HCT116 (cell line): ENCODE results near the gene KCNK5. TPM values are rescaled to one million over a fixed set of nuclear protein-coding genes. Genes with fewer than 3 reads are reported as not detected.

Experiments used
- ATAC-seq: fragments of 200-7000 bp; cut with Tn5 transposase; 2 replicates; pipeline ENCODE4 v1.9.1; 2020; ENCODE audit warnings: mild to moderate bottlenecking, moderate library complexity
- BruUV-seq: library from RNA; stranded (reverse); fragments of 400-500 nt; replicated peaks from 2 replicates; lab custom pipeline; 2021; lab: Mats Ljungman, UMichigan
- CTCF ChIA-PET: fragments of 300-600 bp; sonication (Branson Sonifier 250); formaldehyde crosslinking; loops from one replicate; lab custom pipeline; 2021; ENCODE audit warnings: antibody characterized with exemption; lab: Charles Lee
- POLR2A ChIA-PET: fragments of 300-600, 350-600 bp; sonication (Branson Sonifier 250); formaldehyde crosslinking; loops from one replicate; lab custom pipeline; 2021; ENCODE audit warnings: antibody characterized with exemption; lab: Charles Lee
- RAD21 ChIA-PET, 2 experiments: fragments of 300-600 bp; sonication (Branson Sonifier 250); formaldehyde crosslinking; loops; one replicate each; lab custom pipeline; 2023; ENCODE audit warnings: low total read pairs in 2 of 2; ENCODE audit not compliant: uncharacterized antibody in 2 of 2, unreplicated experiment in 2 of 2, low non-redundant PET in 1 of 2; lab: Charles Lee
- DNase-seq: peaks from one replicate; pipeline ENCODE4 v3.0.0-alpha.2; 2010; ENCODE audit warnings: low read depth, low spot score
- H2AFZ ChIP-seq: fragments of 200-600 bp; shearing (Covaris generic), sonication (generic); 2 replicates; pipeline ENCODE4 v1.6.1; 2017; ENCODE audit warnings: low read depth, mixed run types, mixed read lengths, antibody characterized with exemption, low read length; ENCODE audit not compliant: poor library complexity, severe bottlenecking
- H3K27ac ChIP-seq: 2 replicates; pipeline ENCODE4 v1.5.1; 2012; ENCODE audit warnings: low read depth, low read length
- H3K27me3 ChIP-seq: fragments of 200-600 bp; sonication (generic); 2 replicates; pipeline ENCODE4 v1.6.1; 2016; ENCODE audit warnings: mixed run types, low read length, mixed read lengths; ENCODE audit not compliant: insufficient read depth
- H3K36me3 ChIP-seq, 2 experiments: fragments of 200-500 bp in 1 of 2; fragments of 200-600 bp in 1 of 2; sonication (Bioruptor generic) in 1 of 2; sonication (generic) in 1 of 2; 2 replicates each; pipeline versions ENCODE4 v1.5.1 to v1.6.1; 2014 to 2016; ENCODE audit warnings: low read length in 2 of 2, inconsistent platforms in 1 of 2, mixed read lengths in 1 of 2, mixed run types in 1 of 2; ENCODE audit not compliant: insufficient read depth in 2 of 2, control insufficient read depth in 1 of 2
- H3K4me1 ChIP-seq, 2 experiments: fragments of 200-600 bp in 1 of 2; sonication (generic) in 1 of 2; 2 replicates each; pipeline versions ENCODE4 v1.5.1 to v1.6.1; 2012 to 2017; ENCODE audit warnings: low read length in 2 of 2, inconsistent platforms in 1 of 2, mild to moderate bottlenecking in 1 of 2, mixed read lengths in 1 of 2, mixed run types in 1 of 2, moderate library complexity in 1 of 2; ENCODE audit not compliant: insufficient read depth in 2 of 2, control insufficient read depth in 1 of 2
- H3K4me2 ChIP-seq: fragments of 200-600 bp; sonication (generic); 2 replicates; pipeline ENCODE4 v1.6.1; 2017; ENCODE audit warnings: mixed run types, low read length, mixed read lengths
- H3K4me3 ChIP-seq, 2 experiments: fragments of 200-600 bp in 1 of 2; sonication (generic) in 1 of 2; replicated peaks in 1 of 2; 2 replicates each; pipeline ENCODE4 v1.5.1; 2011 to 2016; ENCODE audit warnings: low read length in 2 of 2, control low read depth in 1 of 2, low read depth in 1 of 2, mild to moderate bottlenecking in 1 of 2, mixed read lengths in 1 of 2, mixed run types in 1 of 2
- H3K79me2 ChIP-seq: fragments of 200-600 bp; sonication (generic); 2 replicates; pipeline ENCODE4 v1.6.1; 2017; ENCODE audit warnings: mild to moderate bottlenecking, mixed run types, low read length, moderate library complexity, mixed read lengths; ENCODE audit not compliant: insufficient read depth
- H3K9ac ChIP-seq: fragments of 200-600 bp; sonication (generic); 2 replicates; pipeline ENCODE4 v1.6.1; 2016; ENCODE audit warnings: low read length, mixed read lengths
- H3K9me2 ChIP-seq: fragments of 200-600 bp; sonication (generic), shearing (Covaris generic); 2 replicates; pipeline ENCODE4 v1.6.1; 2017; ENCODE audit warnings: mixed run types, mild to moderate bottlenecking, moderate library complexity; ENCODE audit not compliant: insufficient read depth
- H3K9me3 ChIP-seq, 2 experiments: fragments of 200-500 bp in 1 of 2; fragments of 200-600 bp in 1 of 2; sonication (Bioruptor generic) in 1 of 2; sonication (generic) in 1 of 2; 2 replicates each; pipeline ENCODE4 v1.6.1; 2014 to 2017; ENCODE audit warnings: low read length in 2 of 2, mixed read lengths in 2 of 2, inconsistent platforms in 1 of 2, low read depth in 1 of 2, mild to moderate bottlenecking in 1 of 2, mixed run types in 1 of 2, moderate library complexity in 1 of 2; ENCODE audit not compliant: control insufficient read depth in 1 of 2, insufficient read depth in 1 of 2
- H4K20me1 ChIP-seq: fragments of 200-600 bp; sonication (generic), shearing (Covaris generic); 2 replicates; pipeline ENCODE4 v1.6.1; 2017; ENCODE audit warnings: mixed run types, mild to moderate bottlenecking, moderate library complexity; ENCODE audit not compliant: insufficient read depth
- CBX3 ChIP-seq: IDR thresholded peaks from 2 replicates; pipeline ENCODE4 v1.6.1; 2012; ENCODE audit warnings: low read depth
- CEBPB ChIP-seq: IDR thresholded peaks from 2 replicates; pipeline ENCODE4 v1.6.1; 2012; ENCODE audit warnings: low read depth
- ELF1 ChIP-seq: IDR thresholded peaks from 2 replicates; pipeline ENCODE4 v1.6.1; 2012; ENCODE audit warnings: low read depth, borderline replicate concordance
- JUND ChIP-seq: IDR thresholded peaks from 2 replicates; pipeline ENCODE4 v1.6.1; 2012
- MAX ChIP-seq: IDR thresholded peaks from 2 replicates; pipeline ENCODE4 v1.6.1; 2012
- POLR2A ChIP-seq: IDR thresholded peaks from 2 replicates; pipeline ENCODE4 v1.7.0; 2011; ENCODE audit warnings: borderline replicate concordance; ENCODE audit not compliant: insufficient read depth, insufficient read length; ENCODE audit errors: extremely low read depth
- RAD21 ChIP-seq: IDR thresholded peaks from 2 replicates; pipeline ENCODE4 v1.6.1; 2012; ENCODE audit warnings: low read depth, mild to moderate bottlenecking
- SP1 ChIP-seq: IDR thresholded peaks from 2 replicates; pipeline ENCODE4 v1.6.1; 2012; ENCODE audit warnings: low read depth
- ZNF274 ChIP-seq: fragments of 200-500 bp; sonication (Bioruptor generic); IDR thresholded peaks from 2 replicates; pipeline ENCODE4 v1.6.1; 2014; ENCODE audit warnings: mild to moderate bottlenecking, low read depth, low read length, inconsistent platforms
- intact Hi-C: fragments of 100-400 bp; cut with micrococcal nuclease; formaldehyde crosslinking; loops from 2 replicates; pipeline ENCODE4 v1.10.0; 2022
- total RNA-seq: library from RNA; stranded (reverse); gene quantifications from one replicate; pipeline ENCODE4 v1.2.1, GENCODE V29; 2021; ENCODE audit not compliant: unreplicated experiment

Gene KCNK5
- total RNA-seq, 1 experiment from 2014 or later: 9.5 TPM

- no peaks in the 10 kb centered on the region for H3K27me3 ChIP-seq
- no peak overlapping the region for H3K27ac ChIP-seq
- intact Hi-C loops: loop anchor here (5.0 kb wide), 1 partner anchor 49 kb away; the partner anchor contains the start of gene KCNK5
- no peak overlapping the region for H3K9ac ChIP-seq
- DNase-seq (no peak), ATAC-seq (no peak)
- H3K9me3 ChIP-seq: peaks cover 11 to 12% of the 10 kb centered on the region in 2 experiments; a peak in 3 of 4 replicates
- RAD21 ChIA-PET: no interaction called here
- POLR2A ChIA-PET: no interaction called here
- BruUV-seq: no TSS peak
- H3K9me2 ChIP-seq: no peaks in the 10 kb centered on the region
- H3K79me2 ChIP-seq: no peaks in the 10 kb centered on the region
- no peak overlapping the region for H3K4me3 ChIP-seq
- H3K4me1 ChIP-seq: peaks cover 0 to 5% of the 10 kb centered on the region in 2 experiments; a peak in 1 of 4 replicates
- no peaks in the 10 kb centered on the region for H4K20me1 ChIP-seq
- CTCF ChIA-PET: interaction anchor here (1.1 kb wide), 1 partner anchor 125 kb away, joined by 3 read pairs; no protein-coding TSS in a partner anchor
- no peak for TF ChIP-seq SP1
- TF ChIP-seq RAD21: no peak
- TF ChIP-seq ELF1: no peak
- no peak for TF ChIP-seq MAX
- TF ChIP-seq JUND: no peak
- no peak for TF ChIP-seq CBX3
- no peak for TF ChIP-seq POLR2A
- TF ChIP-seq CEBPB: no peak
- H3K4me2 ChIP-seq: no peak overlapping the region
- no peak overlapping the region for H2AFZ ChIP-seq
- no peaks in the 10 kb centered on the region for H3K36me3 ChIP-seq
Observed at GRCh38 chr6:39178235-39178634, 51.0 kb downstream of the KCNK5 start.

- Histone ChIP-seq H3K27ac (no peak overlapping the region), H3K9me3 (peaks cover 11 to 12% of the 10 kb centered on the region in 2 experiments; a peak in 3 of 4 replicates), H3K4me1 (peaks cover 0 to 5% of the 10 kb centered on the region in 2 experiments; a peak in 1 of 4 replicates), H3K4me2 (no peak overlapping the region), H3K36me3 (no peaks in the 10 kb centered on the region), H3K9me2 (no peaks in the 10 kb centered on the region), H3K9ac (no peak overlapping the region), H2AFZ (no peak overlapping the region), H3K79me2 (no peaks in the 10 kb centered on the region), H4K20me1 (no peaks in the 10 kb centered on the region), H3K27me3 (no peaks in the 10 kb centered on the region), H3K4me3 (no peak overlapping the region)
- ATAC-seq (no peak), DNase-seq (no peak)
- BruUV-seq: no TSS peak
- intact Hi-C loops: loop anchor here (5.0 kb wide), 1 partner anchor 50 kb away; the partner anchor contains the start of gene KCNK5
- ChIA-PET RAD21 (no interaction called here), CTCF (no interaction called here), POLR2A (no interaction called here)
- TF ChIP-seq CBX3 (no peak), CEBPB (no peak), ZNF274 (no peak)
Observed at GRCh38 chr6:39177130-39177529, 52.1 kb downstream of the KCNK5 start.
